ENCODE measurements around the gene WDR20.

DNA sequence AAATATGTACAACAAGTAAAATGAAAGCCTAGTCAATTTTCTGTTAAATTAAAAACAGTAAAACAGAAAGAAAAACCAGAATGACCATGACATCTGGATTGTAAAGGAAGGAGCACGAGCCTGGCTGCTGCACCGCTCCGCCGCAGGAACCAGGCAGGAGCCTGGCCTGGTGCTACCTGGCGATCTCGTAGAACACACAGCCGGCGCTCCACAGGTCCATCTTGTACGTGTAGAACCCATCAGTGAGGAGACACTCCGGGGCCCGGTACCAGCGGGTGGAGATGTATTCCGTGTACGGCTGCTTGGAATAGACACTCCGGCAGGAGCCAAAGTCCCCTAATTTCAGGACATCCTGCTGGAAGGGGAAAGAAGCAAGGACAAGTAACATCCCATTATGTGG, 110.9 kb downstream of the WDR20 start:
- TF ChIP-seq, protein P1, sequence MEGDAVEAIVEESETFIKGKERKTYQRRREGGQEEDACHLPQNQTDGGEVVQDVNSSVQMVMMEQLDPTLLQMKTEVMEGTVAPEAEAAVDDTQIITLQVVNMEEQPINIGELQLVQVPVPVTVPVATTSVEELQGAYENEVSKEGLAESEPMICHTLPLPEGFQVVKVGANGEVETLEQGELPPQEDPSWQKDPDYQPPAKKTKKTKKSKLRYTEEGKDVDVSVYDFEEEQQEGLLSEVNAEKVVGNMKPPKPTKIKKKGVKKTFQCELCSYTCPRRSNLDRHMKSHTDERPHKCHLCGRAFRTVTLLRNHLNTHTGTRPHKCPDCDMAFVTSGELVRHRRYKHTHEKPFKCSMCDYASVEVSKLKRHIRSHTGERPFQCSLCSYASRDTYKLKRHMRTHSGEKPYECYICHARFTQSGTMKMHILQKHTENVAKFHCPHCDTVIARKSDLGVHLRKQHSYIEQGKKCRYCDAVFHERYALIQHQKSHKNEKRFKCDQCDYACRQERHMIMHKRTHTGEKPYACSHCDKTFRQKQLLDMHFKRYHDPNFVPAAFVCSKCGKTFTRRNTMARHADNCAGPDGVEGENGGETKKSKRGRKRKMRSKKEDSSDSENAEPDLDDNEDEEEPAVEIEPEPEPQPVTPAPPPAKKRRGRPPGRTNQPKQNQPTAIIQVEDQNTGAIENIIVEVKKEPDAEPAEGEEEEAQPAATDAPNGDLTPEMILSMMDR (IDR thresholded peaks at IDR 0.05): no peak
- no peak for TF ChIP-seq EZH2 (IDR thresholded peaks at IDR 0.05; ENCODE audit: borderline replicate concordance, insufficient read depth, low read depth, low read length, poor library complexity, severe bottlenecking)
